OCI-LY7 (cell line): Measurements from ENCODE around the gene AADACL3. TPM values are rescaled to one million over a fixed set of nuclear protein-coding genes. Genes with fewer than 3 reads are reported as not detected.

Experiments
- BruUV-seq: library from RNA; stranded (reverse); fragments of 400-500 nt; replicated peaks from 2 replicates; lab custom pipeline; 2021; lab: Mats Ljungman, UMichigan
- CTCF ChIA-PET: fragments of 300-600 bp; sonication (Branson Sonifier 250); formaldehyde crosslinking; loops from one replicate; lab custom pipeline; 2022; ENCODE audit warnings: antibody characterized with exemption; ENCODE audit not compliant: unreplicated experiment; lab: Charles Lee
- POLR2A ChIA-PET: fragments of 300-600 bp; sonication (Branson Sonifier 250); formaldehyde crosslinking; loops from one replicate; lab custom pipeline; 2022; ENCODE audit warnings: antibody characterized with exemption; lab: Charles Lee
- DNase-seq: peaks from one replicate; pipeline ENCODE4 v3.0.0-alpha.2; 2015; ENCODE audit warnings: low spot score
- H2AFZ ChIP-seq: fragments of 200-600 bp; sonication (generic), shearing (Covaris generic); 2 replicates; pipeline ENCODE4 v1.6.1; 2014; ENCODE audit warnings: mild to moderate bottlenecking, antibody characterized with exemption, low read length, moderate library complexity
- H3K27ac ChIP-seq: fragments of 200-600 bp; sonication (generic); 2 replicates; pipeline ENCODE4 v1.5.1; 2014; ENCODE audit warnings: mixed run types, low read depth, mild to moderate bottlenecking, moderate library complexity, low read length, inconsistent platforms; ENCODE audit not compliant: poor library complexity, severe bottlenecking
- H3K36me3 ChIP-seq: fragments of 200-600 bp; sonication (generic); 2 replicates; pipeline ENCODE4 v1.6.1; 2014; ENCODE audit warnings: mild to moderate bottlenecking, antibody characterized with exemption, low read length, moderate library complexity, mixed read lengths; ENCODE audit not compliant: insufficient read depth
- H3K4me1 ChIP-seq: fragments of 200-600 bp; sonication (generic); 2 replicates; pipeline ENCODE4 v1.5.1; 2014; ENCODE audit warnings: mild to moderate bottlenecking, low read length; ENCODE audit not compliant: insufficient read depth, poor library complexity, severe bottlenecking
- H3K4me2 ChIP-seq: fragments of 200-600 bp; sonication (generic); 2 replicates; pipeline ENCODE4 v1.6.1; 2014; ENCODE audit warnings: mild to moderate bottlenecking, low read length
- H3K4me3 ChIP-seq: fragments of 200-600 bp; sonication (generic); 2 replicates; pipeline ENCODE4 v1.5.1; 2014; ENCODE audit warnings: mild to moderate bottlenecking, low read depth, low read length; ENCODE audit not compliant: poor library complexity, severe bottlenecking
- H3K79me2 ChIP-seq: fragments of 200-600 bp; sonication (generic); 2 replicates; pipeline ENCODE4 v1.6.1; 2016; ENCODE audit warnings: low read depth, mild to moderate bottlenecking, low read length, moderate library complexity, mixed read lengths; ENCODE audit not compliant: insufficient read depth
- H3K9me2 ChIP-seq: fragments of 200-600 bp; sonication (generic); 2 replicates; pipeline ENCODE4 v1.6.1; 2016; ENCODE audit warnings: mild to moderate bottlenecking, low read length, mixed read lengths; ENCODE audit not compliant: insufficient read depth
- H3K9me3 ChIP-seq: fragments of 200-600 bp; sonication (generic); 2 replicates; pipeline ENCODE4 v1.6.1; 2014; ENCODE audit warnings: mild to moderate bottlenecking, mixed run types, low read length, mixed read lengths
- H4K20me1 ChIP-seq: fragments of 200-600 bp; sonication (generic); 2 replicates; pipeline ENCODE4 v1.6.1; 2014; ENCODE audit warnings: mild to moderate bottlenecking, antibody characterized with exemption, low read length, moderate library complexity, mixed read lengths; ENCODE audit not compliant: insufficient read depth
- CTCF ChIP-seq: fragments of 200-600 bp; sonication (generic); conservative IDR thresholded peaks from 2 replicates; pipeline ENCODE4 v1.5.1; 2014; ENCODE audit warnings: mild to moderate bottlenecking, antibody characterized with exemption, low read length, moderate library complexity, mixed read lengths
- EZH2phosphoT487 ChIP-seq: fragments of 200-600 bp; sonication (generic); IDR thresholded peaks from 2 replicates; pipeline ENCODE4 v1.6.1; 2018; ENCODE audit warnings: low read depth, borderline replicate concordance, mild to moderate bottlenecking, mixed run types, antibody characterized with exemption, low read length, moderate library complexity, mixed read lengths
- intact Hi-C: fragments of 100-400 bp; cut with micrococcal nuclease; formaldehyde crosslinking; loops from one replicate; pipeline ENCODE4 v1.10.0; 2022; ENCODE audit not compliant: unreplicated experiment
- total RNA-seq, 2 experiments: library from RNA; depleted of rRNA in 1 of 2; stranded (reverse); fragments of >200 nt in 1 of 2; shearing (Covaris generic) in 1 of 2; gene quantifications; 2 replicates each; pipeline ENCODE4 v1.2.3, GENCODE V29; 2014 to 2022

AADACL3 gene
- total RNA-seq, 2 experiments from 2014 or later = not detected

DNA sequence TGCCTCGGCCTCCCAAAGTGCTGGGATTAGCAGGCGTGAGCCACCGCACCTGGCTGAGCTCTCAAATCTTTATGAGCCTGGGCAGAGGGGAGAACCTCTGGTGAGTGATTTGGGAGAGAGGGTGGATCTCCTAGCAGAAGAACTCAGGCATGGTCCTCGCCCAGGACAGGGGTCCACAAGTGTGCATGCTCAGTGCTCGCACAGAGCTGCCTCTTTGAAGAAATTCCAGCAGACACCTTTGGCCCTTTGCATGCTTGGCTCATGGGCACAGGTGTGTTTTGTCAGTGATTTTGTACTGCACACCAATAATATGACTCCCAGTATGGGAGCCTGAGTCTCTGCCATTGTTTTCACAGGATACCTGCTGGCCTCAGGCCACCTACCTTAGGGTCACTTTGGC, 45.9 kb downstream of the AADACL3 start:
- no peaks in the 10 kb centered on the region for H3K4me1 ChIP-seq
- TF ChIP-seq CTCF (no peak), EZH2phosphoT487 (no peak)
- BruUV-seq = no TSS peak
- POLR2A ChIA-PET = no interaction called here
- H3K9me3 ChIP-seq = no peaks in the 10 kb centered on the region
- H3K79me2 ChIP-seq = no peaks in the 10 kb centered on the region
- DNase-seq = no peak
- no peaks in the 10 kb centered on the region for H4K20me1 ChIP-seq
- no peak overlapping the region for H3K27ac ChIP-seq
- intact Hi-C loops = no loop called here
- no peak overlapping the region for H3K4me2 ChIP-seq
- CTCF ChIA-PET = no interaction called here
- no peaks in the 10 kb centered on the region for H3K9me2 ChIP-seq
- no peak overlapping the region for H2AFZ ChIP-seq
- no peak overlapping the region for H3K4me3 ChIP-seq
- no peaks in the 10 kb centered on the region for H3K36me3 ChIP-seq

DNA sequence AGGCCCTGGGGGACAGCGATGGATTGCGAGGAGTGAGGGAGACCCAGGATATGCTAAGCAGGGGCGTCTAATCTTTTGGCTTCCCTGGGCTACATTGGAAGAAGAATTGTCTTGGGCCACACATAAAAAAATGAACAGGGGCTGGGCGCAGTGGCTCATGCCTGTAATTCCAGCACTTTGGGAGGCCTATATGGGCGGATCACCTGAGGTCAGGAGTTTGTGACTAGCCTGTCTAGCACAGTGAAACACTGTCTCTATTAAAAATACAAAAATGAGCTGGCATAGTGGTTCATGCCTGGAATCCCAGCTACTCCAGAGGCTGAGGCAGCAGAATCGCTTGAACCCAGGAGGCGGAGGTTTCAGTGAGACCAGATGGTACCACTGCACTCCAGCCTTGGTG, 46.9 kb downstream of the AADACL3 start:
- Histone ChIP-seq H4K20me1 (no peaks in the 10 kb centered on the region), H3K79me2 (no peaks in the 10 kb centered on the region), H3K9me3 (no peaks in the 10 kb centered on the region), H3K36me3 (no peaks in the 10 kb centered on the region), H2AFZ (no peak overlapping the region), H3K27ac (no peak overlapping the region), H3K4me2 (no peak overlapping the region), H3K4me3 (no peak overlapping the region), H3K9me2 (no peaks in the 10 kb centered on the region), H3K4me1 (no peaks in the 10 kb centered on the region)
- TF ChIP-seq EZH2phosphoT487 (no peak), CTCF (no peak)
- no peak for DNase-seq
- intact Hi-C loops = no loop called here
- ChIA-PET CTCF (no interaction called here), POLR2A (no interaction called here)
- no TSS peak for BruUV-seq

DNA sequence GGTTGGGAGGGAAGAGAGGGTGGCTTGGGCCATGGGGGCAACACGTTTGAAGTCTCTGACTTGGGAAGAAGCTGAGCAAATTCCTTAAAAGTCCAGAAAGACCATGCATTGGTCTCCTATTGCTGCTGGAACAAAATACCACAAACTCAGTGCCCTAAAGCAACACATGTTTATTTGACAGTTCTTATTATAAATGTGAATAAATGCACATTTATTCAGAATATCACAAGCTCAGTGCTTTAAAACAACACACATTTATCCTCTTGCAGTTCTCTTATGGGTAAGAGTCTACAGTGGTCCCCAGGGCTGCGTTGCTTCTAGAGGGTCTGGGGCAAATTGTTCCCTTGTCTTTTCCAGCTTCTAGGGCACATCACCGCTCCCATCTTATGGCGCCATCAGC, 47.6 kb downstream of the AADACL3 start:
- Histone ChIP-seq H3K9me2 (no peaks in the 10 kb centered on the region), H3K4me2 (no peak overlapping the region), H3K79me2 (no peaks in the 10 kb centered on the region), H3K4me1 (no peaks in the 10 kb centered on the region), H3K9me3 (no peaks in the 10 kb centered on the region), H3K4me3 (no peak overlapping the region), H2AFZ (no peak overlapping the region), H3K27ac (no peak overlapping the region), H3K36me3 (no peaks in the 10 kb centered on the region), H4K20me1 (no peaks in the 10 kb centered on the region)
- POLR2A ChIA-PET = no interaction called here
- intact Hi-C loops = no loop called here
- TF ChIP-seq CTCF (no peak), EZH2phosphoT487 (no peak)
- CTCF ChIA-PET = no interaction called here
- BruUV-seq = no TSS peak
- no peak for DNase-seq
